HCT116 (cell line): ENCODE measurements around the gene PRMT1.

Experiments
- ATF3 ChIP-seq: IDR thresholded peaks from 2 replicates; pipeline ENCODE4 v1.6.1; 2012
- CTCF ChIP-seq, 3 experiments: fragments of 200-600 bp in 1 of 3; sonication (generic) in 1 of 3; IDR thresholded peaks in 2 of 3; conservative IDR thresholded peaks in 1 of 3; 2 replicates each; pipeline ENCODE4 v1.5.1; 2012 to 2017; ENCODE audit warnings: low read depth in 2 of 3, low read length in 2 of 3, antibody characterized with exemption in 1 of 3, borderline replicate concordance in 1 of 3, control low read depth in 1 of 3, mild to moderate bottlenecking in 1 of 3, mixed read lengths in 1 of 3, mixed run types in 1 of 3, moderate library complexity in 1 of 3; ENCODE audit not compliant: insufficient read depth in 1 of 3
- EZH2phosphoT487 ChIP-seq: fragments of 200-600 bp; IDR thresholded peaks from 2 replicates; pipeline ENCODE4 v1.6.1; 2018; ENCODE audit warnings: antibody characterized with exemption, borderline replicate concordance
- JUND ChIP-seq: IDR thresholded peaks from 2 replicates; pipeline ENCODE4 v1.6.1; 2012
- MAX ChIP-seq: IDR thresholded peaks from 2 replicates; pipeline ENCODE4 v1.6.1; 2012
- POLR2A ChIP-seq: IDR thresholded peaks from 2 replicates; pipeline ENCODE4 v1.7.0; 2011; ENCODE audit warnings: borderline replicate concordance; ENCODE audit not compliant: insufficient read depth, insufficient read length; ENCODE audit errors: extremely low read depth
- RAD21 ChIP-seq: IDR thresholded peaks from 2 replicates; pipeline ENCODE4 v1.6.1; 2012; ENCODE audit warnings: low read depth, mild to moderate bottlenecking
- SRF ChIP-seq: IDR thresholded peaks from 2 replicates; pipeline ENCODE4 v1.6.1; 2012; ENCODE audit warnings: low read depth

DNA sequence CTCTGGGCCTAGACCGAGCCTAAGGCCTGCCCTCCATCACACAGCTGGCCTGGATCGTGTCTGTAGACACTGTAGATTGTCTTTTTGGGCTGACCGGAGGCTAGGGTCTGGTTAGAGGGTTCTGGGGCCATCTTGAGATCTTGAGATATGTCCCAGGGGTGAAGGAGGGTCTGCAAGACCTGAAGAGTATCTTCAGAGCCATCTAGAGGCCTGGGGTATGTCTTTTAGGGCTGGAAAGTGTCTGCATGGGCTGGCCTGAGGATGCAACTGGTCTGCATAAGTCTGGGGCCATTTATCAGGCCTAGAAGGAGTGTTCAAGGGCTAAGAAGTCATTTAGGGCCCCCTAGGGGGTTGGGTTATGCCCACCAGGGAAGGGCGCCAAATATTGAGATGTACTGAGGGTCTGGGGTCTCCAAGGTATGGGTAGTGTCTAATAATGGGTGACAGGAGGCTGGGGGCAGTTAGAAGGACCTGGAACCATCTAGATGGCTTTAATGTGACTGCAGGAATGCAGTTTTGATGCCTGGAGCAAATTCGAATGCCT is 34.5 kb upstream of the PRMT1 start:
- no peak for TF ChIP-seq EZH2phosphoT487
- no peak for TF ChIP-seq CTCF (IDR thresholded peaks at IDR 0.05 in 2 of 3, conservative IDR thresholded peaks at IDR 0.05 in 1 of 3; ENCODE audit: borderline replicate concordance in 1 of 3, insufficient read depth in 1 of 3, low read depth in 2 of 3, low read length in 2 of 3)
- no peak for TF ChIP-seq JUND
- no peak for TF ChIP-seq POLR2A
- no peak for TF ChIP-seq SRF
- TF ChIP-seq MAX: no peak
- TF ChIP-seq ATF3: no peak
- no peak for TF ChIP-seq RAD21
